ENCODE data around the gene IL36B.

The IL36B gene

GRCh38 chr2:113018509-113018908, 34.2 kb downstream of the IL36B start:
- H3K36me3 ChIP-seq (ENCODE audit: insufficient read depth), result no peaks in the 10 kb centered on the region
- H4K20me1 ChIP-seq (ENCODE audit: insufficient read depth), result no peaks in the 10 kb centered on the region
- no peak overlapping the region for H3K4me2 ChIP-seq
- no peak overlapping the region for H3K27ac ChIP-seq
- TF ChIP-seq, protein P1, sequence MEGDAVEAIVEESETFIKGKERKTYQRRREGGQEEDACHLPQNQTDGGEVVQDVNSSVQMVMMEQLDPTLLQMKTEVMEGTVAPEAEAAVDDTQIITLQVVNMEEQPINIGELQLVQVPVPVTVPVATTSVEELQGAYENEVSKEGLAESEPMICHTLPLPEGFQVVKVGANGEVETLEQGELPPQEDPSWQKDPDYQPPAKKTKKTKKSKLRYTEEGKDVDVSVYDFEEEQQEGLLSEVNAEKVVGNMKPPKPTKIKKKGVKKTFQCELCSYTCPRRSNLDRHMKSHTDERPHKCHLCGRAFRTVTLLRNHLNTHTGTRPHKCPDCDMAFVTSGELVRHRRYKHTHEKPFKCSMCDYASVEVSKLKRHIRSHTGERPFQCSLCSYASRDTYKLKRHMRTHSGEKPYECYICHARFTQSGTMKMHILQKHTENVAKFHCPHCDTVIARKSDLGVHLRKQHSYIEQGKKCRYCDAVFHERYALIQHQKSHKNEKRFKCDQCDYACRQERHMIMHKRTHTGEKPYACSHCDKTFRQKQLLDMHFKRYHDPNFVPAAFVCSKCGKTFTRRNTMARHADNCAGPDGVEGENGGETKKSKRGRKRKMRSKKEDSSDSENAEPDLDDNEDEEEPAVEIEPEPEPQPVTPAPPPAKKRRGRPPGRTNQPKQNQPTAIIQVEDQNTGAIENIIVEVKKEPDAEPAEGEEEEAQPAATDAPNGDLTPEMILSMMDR (conservative IDR thresholded peaks at IDR 0.05; ENCODE audit: low read depth, low read length), result no peak
- no peak overlapping the region for H2AFZ ChIP-seq (ENCODE audit: low read depth)
- no peaks in the 10 kb centered on the region for H3K4me1 ChIP-seq (ENCODE audit: low read depth, poor library complexity, severe bottlenecking)
- no peak overlapping the region for H3K9ac ChIP-seq
- no peaks in the 10 kb centered on the region for H3K27me3 ChIP-seq (ENCODE audit: insufficient read depth, low read depth)
- H3K79me2 ChIP-seq (ENCODE audit: insufficient read depth, low read depth), result no peaks in the 10 kb centered on the region
- H3K4me3 ChIP-seq (IDR thresholded peaks at IDR 0.05; ENCODE audit: insufficient read depth, low read depth, low read length), result no peak overlapping the region

DNA sequence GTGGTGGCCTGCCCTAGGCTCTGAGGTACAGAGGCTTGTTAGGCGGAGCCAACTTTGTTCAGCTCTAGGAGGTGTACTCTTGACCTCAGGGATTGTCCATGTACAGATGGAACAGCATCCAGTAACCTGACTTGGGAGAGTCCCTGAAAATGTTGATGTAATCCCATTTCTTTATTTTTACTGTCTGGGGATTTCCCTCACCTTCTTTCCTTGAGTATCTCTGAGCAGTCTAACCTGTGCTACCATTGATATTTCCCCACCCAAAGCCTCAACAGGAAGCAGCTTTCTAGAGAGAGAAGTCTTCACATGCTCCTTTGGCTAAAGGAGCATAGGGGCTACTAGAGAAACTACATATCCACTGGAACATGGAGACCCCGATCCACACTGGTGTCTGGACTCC, 37.0 kb downstream of the IL36B start:
- Histone ChIP-seq H3K4me1 (ENCODE audit: low read depth, poor library complexity, severe bottlenecking) (no peaks in the 10 kb centered on the region), H3K4me3 (IDR thresholded peaks at IDR 0.05; ENCODE audit: insufficient read depth, low read depth, low read length) (no peak overlapping the region), H3K27ac (no peak overlapping the region), H3K4me2 (no peak overlapping the region), H3K9ac (no peak overlapping the region), H4K20me1 (ENCODE audit: insufficient read depth) (no peaks in the 10 kb centered on the region), H2AFZ (ENCODE audit: low read depth) (no peak overlapping the region), H3K79me2 (ENCODE audit: insufficient read depth, low read depth) (no peaks in the 10 kb centered on the region), H3K36me3 (ENCODE audit: insufficient read depth) (no peaks in the 10 kb centered on the region), H3K27me3 (ENCODE audit: insufficient read depth, low read depth) (no peaks in the 10 kb centered on the region)
- TF ChIP-seq, protein P1 (conservative IDR thresholded peaks at IDR 0.05; ENCODE audit: low read depth, low read length), result no peak

DNA sequence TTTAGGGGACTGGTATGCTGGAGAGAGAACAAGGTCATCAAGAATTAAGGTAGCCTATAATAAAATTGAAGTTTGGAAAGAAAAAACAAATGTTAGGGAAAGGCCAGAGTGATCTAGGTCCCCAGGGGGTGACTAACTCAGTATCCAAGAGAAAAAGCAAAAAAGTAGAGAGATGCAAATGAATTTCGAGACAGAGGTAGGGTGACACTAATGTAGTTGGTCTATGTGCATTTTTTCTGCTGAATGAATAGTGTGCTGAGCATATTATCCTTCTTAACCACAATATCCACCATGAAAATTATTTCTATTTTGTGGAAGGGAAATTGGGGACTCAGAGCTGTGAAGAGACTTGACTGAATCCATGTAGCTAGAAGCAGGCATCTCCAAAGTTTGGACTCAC, 37.6 kb downstream of the IL36B start:
- Histone ChIP-seq H2AFZ (ENCODE audit: low read depth) (no peak overlapping the region), H3K27me3 (ENCODE audit: insufficient read depth, low read depth) (no peaks in the 10 kb centered on the region), H3K4me2 (no peak overlapping the region), H3K79me2 (ENCODE audit: insufficient read depth, low read depth) (no peaks in the 10 kb centered on the region), H3K9ac (no peak overlapping the region), H3K36me3 (ENCODE audit: insufficient read depth) (no peaks in the 10 kb centered on the region), H3K4me3 (IDR thresholded peaks at IDR 0.05; ENCODE audit: insufficient read depth, low read depth, low read length) (no peak overlapping the region), H3K27ac (no peak overlapping the region), H3K4me1 (ENCODE audit: low read depth, poor library complexity, severe bottlenecking) (peaks cover 5% of the 10 kb centered on the region), H4K20me1 (ENCODE audit: insufficient read depth) (no peaks in the 10 kb centered on the region)
- TF ChIP-seq, protein P1 (conservative IDR thresholded peaks at IDR 0.05; ENCODE audit: low read depth, low read length), result no peak

GRCh38 chr2:113014067-113014466, 38.6 kb downstream of the IL36B start:
- Histone ChIP-seq H3K36me3 (ENCODE audit: insufficient read depth) (no peaks in the 10 kb centered on the region), H3K4me2 (no peak overlapping the region), H3K79me2 (ENCODE audit: insufficient read depth, low read depth) (no peaks in the 10 kb centered on the region), H3K9ac (no peak overlapping the region), H3K27me3 (ENCODE audit: insufficient read depth, low read depth) (no peaks in the 10 kb centered on the region), H3K4me1 (ENCODE audit: low read depth, poor library complexity, severe bottlenecking) (peaks cover 15% of the 10 kb centered on the region), H3K27ac (no peak overlapping the region), H3K4me3 (IDR thresholded peaks at IDR 0.05; ENCODE audit: insufficient read depth, low read depth, low read length) (no peak overlapping the region), H2AFZ (ENCODE audit: low read depth) (no peak overlapping the region), H4K20me1 (ENCODE audit: insufficient read depth) (no peaks in the 10 kb centered on the region)
- TF ChIP-seq, protein P1 (conservative IDR thresholded peaks at IDR 0.05; ENCODE audit: low read depth, low read length), result no peak

DNA sequence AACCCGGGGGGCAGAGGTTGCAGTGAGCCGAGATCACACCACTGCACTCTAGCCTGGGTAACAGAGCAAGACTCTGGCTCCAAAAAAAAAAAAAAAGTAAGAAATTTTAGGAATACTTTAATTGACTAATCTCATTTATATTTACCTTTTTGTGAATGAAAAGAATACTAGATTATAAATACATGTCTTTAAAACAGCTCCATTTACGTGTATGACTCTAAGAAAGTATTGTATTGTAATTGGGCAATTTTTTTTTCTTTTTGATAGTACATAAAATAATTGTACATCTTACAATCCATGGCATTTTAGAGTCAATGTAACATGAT, 39.4 kb downstream of the IL36B start:
- no peaks in the 10 kb centered on the region for H3K79me2 ChIP-seq (ENCODE audit: insufficient read depth, low read depth)
- H3K9ac ChIP-seq, result no peak overlapping the region
- no peak overlapping the region for H2AFZ ChIP-seq (ENCODE audit: low read depth)
- no peak overlapping the region for H3K27ac ChIP-seq
- H3K36me3 ChIP-seq (ENCODE audit: insufficient read depth), result no peaks in the 10 kb centered on the region
- TF ChIP-seq, protein P1 (conservative IDR thresholded peaks at IDR 0.05; ENCODE audit: low read depth, low read length), result no peak
- H3K4me1 ChIP-seq (ENCODE audit: low read depth, poor library complexity, severe bottlenecking), result peaks cover 15% of the 10 kb centered on the region
- H3K4me2 ChIP-seq, result no peak overlapping the region
- no peak overlapping the region for H3K4me3 ChIP-seq (IDR thresholded peaks at IDR 0.05; ENCODE audit: insufficient read depth, low read depth, low read length)
- no peaks in the 10 kb centered on the region for H3K27me3 ChIP-seq (ENCODE audit: insufficient read depth, low read depth)
- no peaks in the 10 kb centered on the region for H4K20me1 ChIP-seq (ENCODE audit: insufficient read depth)
